ENCODE results near the gene DHX35.
"Not testable (repeated sequence)": the region's sequence is repeated elsewhere in the genome, so short reads cannot be mapped to it uniquely, and the experiment has no call there.

Gene DHX35

DNA sequence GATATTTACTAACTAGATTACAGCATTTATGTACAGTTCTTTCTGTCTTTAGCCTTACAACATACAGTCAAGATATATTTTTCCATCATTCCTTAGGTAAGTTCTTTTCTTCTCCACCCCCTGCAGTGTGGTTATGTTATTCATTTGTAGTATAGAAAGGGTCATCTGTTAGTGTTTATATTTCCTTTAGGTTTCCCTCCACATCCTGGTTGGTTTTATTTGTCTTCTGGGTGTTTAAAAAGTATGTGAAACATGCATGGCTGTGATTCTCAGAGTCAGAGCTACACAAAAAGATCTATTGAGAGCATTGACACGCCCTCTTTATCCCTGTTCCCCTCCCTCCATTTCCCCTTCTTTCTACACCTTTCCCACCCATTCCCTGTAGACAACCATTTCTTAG lies 20.1 kb downstream of the DHX35 start:
- no peak for DNase-seq

DNA sequence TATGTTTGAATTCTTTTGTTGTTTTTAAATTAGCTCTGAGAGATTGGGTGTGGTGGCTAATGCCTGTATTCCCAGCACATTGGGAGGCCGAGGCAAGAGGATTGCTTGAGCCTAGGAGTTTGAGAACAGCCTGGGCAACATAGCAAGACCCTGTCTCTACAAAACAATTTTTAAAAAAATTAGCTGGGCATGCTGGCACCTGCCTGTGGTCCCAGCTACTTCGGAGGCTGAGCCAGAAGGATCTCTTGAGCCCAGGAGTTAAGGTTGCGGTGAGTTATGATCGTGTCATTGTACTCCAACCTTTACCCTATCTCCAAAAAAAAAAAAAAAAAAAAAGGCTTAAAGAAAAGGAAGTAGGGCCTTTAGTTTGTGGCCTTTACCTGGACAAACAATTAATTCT lies 22.9 kb downstream of the DHX35 start:
- no peak for DNase-seq

DNA sequence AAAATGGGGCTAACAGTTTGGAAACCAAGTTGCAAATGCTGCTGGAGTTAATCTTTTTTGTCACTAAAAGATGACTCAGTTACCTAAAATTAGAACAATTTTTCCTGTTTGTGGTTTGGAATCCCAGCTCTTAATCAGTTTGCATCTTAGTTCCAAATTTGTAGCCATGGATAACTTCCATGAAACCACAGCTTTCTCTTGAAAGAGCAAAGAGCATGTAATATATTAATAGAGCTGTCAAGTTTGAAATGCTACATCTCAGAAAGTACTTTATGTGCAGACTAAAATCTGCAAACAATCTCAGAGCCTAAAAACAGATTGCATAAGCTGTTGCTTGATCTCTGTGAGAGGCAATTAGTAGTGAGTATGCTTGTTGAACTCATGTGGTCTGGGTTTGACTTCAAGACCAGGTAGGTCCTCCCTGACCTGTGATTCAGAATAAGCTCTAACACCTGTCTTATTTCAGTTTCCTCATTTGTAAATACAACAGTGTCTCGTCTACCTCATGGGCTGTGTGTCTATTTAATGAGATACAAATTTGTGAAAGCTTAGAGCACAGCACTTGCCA lies 23.5 kb downstream of the DHX35 start:
- no peak for DNase-seq

DNA sequence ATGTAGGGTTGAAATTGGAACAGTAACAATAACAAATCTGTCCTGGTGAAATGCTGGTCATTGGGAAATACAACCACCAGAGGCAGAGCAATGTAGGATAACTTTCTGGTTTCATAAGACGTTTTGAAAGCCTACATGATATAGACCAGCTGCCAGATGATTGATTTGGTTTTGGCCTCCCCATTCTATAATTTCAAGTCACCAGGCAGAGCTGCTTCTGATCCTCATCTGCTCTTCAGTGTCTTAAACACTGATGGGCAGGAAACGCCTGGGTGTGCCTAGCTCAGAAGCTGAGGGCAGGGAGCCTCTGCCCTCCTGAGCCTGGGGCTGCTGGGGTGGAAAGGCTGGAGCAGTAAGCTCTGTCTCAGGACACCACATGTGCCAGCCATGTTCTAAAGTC lies 24.5 kb downstream of the DHX35 start:
- no peak for DNase-seq

DNA sequence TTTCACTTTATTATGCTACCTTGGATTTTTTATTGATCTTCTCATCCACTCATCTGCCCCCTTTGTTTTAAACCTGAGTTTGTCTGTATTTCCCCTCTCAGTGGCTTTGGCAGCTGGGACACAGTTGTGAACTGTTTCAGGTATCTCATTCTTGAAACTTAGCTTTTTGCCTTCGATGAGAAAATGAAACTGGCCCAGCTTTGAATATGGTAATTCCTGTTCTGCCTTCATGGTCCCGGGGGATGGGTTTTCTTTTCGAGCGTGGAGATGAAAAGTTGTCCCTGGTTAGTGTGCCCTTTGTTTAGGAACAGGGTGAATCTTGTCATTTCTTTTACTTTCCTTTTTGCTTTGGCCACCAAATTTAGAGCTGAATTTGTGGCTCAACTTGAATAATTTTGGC lies 25.6 kb downstream of the DHX35 start:
- DNase-seq = no peak

DNA sequence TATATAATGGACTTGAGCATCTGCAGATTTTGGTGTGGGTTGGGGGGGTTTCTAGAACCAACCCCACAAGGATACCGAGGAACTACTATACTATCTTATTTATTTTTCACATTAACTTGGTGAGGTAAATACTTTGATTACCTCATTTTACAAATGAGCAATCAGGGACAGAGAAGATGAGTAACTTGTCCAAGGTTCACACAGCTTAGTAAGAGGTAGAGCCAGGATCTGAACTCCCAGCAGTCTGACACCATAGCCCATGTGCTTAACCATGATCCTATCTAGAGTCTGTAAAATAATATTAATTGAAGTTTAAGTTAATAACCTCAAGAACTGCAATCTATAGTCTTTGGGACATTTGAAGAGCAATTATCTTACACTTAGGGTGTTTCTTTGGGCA lies 28.6 kb downstream of the DHX35 start:
- DNase-seq = no peak

DNA sequence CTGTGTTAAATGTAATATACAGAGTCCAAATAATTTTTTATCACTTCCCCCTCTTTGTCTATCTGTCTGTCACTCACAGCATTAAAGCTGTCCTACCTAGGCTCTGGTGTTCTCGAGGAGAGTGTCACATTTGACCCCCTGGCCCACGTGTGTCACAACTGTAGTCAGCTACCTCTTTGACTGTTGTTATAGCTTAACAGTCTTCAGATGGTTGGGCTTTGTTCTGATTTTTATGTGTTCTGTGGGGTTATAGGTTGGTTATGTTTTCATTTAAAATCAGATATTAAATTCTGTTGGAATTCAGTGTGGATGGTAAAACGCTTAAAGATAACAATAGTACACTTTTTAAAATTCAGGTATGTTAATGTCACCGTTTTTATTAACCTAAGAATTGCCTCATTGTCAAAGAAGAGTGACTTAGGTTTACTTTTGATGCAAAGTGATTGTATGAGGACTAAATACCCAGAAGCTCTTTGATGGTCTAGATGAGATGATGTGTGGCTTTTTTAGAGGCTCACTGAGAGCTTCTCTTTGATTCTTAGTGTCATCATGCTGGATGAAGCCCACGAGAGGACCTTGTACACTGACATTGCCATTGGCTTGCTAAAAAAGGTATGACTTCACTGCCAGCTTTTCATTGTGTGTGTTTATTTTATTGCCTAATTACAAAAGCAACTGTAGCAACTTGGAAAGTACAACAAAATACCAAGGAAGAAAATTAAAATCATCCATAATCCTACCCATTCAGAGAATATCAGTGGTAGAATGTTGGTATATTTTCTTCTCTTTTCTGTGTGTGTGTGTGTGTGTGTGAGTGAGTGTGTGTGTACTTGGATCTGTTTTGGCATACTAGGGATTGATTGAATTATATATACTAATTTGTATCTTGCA lies 29.9 kb downstream of the DHX35 start:
- DNase-seq = no peak

DNA sequence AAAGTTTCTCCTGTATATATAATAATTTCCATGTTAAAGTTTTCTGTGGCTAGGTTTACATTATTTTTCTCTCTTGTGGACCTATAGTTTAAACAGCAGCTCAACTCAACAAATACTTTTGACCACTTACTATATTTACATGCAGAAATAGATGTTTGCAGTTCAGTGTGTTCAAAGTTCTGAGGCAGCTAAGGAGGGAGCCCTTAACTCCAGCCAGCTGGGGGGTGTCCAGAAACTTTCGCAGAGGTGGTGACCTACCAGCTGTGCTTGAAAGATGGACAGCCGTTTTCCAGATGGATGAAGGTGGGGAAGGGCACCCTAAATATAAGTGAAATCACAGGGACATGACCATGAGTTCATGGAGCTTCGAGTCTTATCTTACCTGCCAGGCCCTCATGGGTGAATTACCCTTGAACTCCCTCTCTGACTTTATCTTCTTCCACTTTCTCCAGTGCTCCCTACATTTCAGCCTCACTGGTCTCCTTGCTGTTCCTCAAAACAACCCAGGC lies 33.4 kb downstream of the DHX35 start:
- DNase-seq = no peak

DNA sequence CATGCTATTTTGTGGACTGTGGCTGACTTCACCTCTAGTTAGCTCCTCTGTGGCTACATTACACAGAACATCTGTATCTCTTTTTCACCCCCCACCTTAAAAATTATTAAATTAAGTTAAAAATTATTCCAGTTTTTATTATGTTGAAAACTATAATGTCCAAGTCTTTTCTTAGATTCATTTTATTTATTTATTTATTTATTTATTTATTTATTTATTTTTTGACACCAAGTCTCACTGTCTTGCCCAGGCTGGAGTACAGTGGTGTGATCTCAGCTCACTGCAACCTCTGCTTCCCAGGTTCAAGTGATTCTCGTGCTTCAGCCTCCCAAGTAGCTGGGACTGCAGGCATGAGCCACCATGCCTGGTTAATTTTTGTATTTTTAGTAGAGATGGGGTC lies 34.7 kb downstream of the DHX35 start:
- DNase-seq = not testable (repeated sequence)

DNA sequence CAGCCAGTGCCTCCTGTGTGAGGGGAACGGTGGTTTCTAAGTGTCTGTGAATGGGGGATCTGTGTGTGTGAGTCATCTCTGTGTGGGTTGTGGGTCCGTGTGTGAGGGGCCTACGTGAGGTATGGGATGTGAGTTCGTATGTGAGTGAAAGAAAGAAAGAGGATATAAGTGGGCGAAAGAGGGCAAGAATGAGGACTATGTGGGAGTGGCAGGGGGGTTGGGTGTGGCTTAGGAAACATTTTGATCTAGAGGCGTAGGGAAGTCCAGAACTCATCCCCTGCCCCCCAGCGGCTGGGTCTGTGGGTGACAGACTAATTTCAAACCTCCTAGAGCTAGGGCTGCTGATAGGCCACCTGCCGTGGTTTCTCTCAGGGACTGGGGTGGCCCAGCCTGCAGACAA lies 35.5 kb downstream of the DHX35 start:
- DNase-seq = no peak

DNA sequence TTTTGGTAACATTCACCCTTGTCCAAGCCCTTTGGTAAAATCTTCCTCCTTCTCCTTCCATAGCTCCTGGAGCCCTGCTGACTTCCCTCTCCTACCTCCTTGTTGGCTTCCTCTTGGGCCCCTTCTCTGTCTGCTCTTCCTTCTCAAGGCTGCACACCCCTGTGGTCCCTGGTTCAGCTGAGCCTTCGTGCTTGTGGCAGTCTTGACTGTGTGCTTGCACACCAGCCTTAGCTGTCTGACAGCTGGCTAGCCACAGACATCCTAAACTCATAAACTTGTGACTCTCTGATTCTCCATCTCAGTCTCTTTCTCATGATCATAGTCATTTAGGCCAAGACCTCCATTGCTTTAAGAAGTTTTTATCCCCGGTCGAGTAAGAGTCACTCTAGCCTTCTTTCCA lies 37.1 kb downstream of the DHX35 start:
- no peak for DNase-seq

DNA sequence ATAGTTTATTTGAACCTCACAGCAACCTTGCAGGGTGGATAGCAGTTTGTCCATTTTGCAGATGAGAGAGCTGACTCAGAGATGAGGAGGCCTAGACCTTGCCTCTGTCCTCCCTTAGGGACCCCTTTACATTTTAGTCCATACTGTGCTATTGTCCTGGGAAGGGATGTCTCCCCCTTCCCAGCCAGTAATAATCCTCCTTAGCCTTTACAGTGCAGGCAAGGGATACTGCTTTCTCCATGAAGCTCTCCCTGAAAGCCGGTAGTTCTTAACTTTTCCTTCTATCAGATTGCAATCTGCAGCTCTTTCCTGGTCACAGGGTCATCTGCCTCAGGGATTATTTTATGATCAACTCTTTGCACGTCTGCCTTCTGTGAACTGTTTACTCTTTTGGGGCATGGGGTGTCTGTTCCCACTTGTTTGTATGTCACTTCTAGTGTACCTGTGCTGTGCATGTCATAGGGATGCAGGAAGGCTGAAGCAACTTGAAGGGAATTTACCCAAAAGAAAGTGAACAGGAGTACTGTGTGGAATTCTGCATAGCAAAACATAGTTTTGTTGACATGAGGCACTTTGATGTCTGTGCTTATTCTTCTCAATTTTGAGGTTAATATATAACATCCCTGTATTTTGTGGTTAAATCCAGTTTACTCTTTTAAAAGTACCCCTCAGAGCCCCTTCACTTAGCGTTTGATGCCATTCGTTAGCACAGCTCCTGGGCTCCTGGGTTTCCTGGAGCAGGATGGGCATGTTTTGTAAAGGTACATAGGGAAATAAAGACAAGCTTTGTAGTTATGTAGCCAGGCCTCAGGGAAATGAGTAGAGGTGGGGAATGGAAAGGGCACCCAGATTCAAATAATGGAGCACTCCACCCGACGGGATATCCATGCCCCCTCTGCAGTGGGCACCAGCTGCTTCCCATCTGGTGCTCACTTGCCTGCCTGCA lies 38.1 kb downstream of the DHX35 start:
- no peak for DNase-seq

DNA sequence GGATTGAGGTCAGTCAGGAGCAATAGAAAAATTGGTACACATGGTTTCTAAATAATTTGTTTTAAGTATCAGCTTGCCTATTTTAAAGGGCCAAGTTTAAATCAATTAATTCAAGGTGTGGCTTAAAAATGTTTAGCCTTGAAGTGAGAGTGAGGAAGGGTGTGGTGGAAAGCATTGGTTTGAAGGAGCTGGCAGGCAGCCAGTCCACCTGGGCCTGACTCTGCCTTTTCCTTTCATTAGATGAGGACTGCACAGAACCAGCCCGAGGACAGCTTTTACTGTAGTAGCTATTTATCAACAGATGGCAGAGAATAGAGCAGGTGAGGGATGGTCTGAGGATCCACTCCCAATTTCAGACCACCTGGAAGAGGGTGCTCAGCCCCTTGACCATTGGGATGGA lies 42.4 kb downstream of the DHX35 start:
- DNase-seq = no peak

DNA sequence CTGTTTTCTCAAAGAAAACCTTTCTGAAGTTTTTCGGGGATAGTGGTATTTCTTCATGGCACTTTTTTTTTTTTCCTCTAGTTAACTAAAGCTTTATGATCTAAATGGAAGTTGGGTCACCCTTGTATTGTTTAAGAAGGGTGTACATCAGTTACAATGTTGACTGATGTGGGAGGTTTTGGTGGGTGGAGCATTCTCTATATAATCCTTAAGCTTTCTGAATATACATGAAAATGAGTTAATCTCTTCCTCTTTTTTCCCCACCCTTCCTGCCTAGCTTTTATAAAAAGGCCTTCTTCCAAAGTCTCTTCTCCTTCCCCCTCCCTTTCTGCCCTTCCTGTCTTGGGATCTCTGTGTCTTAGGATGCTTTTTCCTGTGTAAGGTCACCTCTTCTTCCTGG lies 47.2 kb downstream of the DHX35 start:
- DNase-seq = no peak

DNA sequence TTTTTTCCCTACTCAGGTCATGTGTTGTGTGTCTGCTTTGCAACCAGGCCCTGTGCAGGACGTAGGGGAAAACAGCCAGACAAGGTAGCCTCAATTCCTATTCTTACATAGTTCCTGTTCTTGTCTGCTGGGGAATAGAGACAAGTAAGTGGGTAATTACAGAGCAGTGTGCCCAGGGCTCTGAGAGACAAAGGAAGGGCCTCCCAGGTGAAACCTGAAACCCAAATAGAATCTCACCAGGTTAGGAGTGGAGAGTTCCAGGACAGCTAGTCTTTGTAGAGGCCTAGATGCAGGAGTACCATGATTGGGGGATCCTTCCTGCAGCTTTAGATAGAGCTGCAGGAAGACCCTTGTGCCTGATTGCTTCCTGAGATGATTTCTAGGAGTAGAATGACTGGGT lies 48.4 kb downstream of the DHX35 start:
- DNase-seq = no peak

DNA sequence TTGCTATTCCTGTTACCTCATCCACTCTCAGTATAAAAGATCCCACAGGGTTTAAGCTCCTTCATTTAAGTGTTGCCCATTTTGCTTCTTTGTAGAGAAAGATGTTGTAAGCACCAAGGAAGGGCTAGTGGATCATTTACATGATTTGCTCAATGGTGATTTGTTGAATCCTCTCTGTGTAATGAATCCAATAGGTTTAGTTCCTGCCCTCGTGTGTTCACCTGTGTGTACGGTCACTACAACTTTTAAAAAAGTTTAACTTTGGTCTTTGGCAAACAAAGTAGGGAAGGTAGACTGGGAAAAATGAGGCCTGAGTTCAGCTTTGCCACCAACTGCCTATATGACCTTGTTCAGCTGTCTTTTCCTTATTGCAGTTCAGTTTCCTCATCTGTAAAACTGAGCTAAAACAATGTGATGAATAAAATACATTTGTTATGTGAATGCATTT lies 51.5 kb downstream of the DHX35 start:
- no peak for DNase-seq

DNA sequence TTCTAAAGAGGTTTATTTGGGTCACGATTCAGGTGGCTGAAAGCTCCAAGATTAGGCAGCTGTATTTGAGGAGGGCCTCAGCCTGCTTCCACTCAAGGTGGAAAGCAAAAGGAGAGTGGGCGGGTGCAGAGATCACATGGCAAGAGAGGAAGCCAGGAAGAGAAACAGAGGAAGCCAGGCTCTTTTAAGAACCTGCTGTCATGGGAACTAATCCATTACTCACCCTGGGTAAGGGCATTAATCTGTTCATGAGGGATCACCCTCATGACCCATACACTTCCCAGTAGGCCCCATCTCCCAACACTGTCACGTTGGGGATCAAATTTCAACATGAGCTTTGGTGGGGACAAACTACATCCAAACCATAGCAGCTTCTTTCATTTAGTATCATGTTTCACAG lies 53.9 kb downstream of the DHX35 start:
- no peak for DNase-seq

DNA sequence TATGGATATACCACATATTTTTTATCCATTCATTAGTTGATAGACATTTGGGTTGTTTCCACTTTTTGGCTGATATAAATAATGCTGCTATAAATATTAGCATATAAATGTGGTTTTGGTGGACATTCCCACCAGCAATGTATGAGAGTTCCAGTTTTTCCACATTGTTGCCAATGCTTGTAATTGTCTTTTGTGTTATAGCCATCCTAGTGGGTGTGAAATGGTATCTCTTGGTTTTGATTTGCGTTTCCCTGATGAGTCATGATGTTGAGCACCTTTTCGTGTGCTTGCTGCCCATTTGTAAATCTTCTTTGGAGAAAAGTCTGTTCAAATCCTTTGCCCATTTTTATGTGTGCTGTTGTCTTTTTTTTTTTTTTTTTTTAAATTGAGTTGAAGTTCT lies 54.4 kb downstream of the DHX35 start:
- DNase-seq = no peak

DNA sequence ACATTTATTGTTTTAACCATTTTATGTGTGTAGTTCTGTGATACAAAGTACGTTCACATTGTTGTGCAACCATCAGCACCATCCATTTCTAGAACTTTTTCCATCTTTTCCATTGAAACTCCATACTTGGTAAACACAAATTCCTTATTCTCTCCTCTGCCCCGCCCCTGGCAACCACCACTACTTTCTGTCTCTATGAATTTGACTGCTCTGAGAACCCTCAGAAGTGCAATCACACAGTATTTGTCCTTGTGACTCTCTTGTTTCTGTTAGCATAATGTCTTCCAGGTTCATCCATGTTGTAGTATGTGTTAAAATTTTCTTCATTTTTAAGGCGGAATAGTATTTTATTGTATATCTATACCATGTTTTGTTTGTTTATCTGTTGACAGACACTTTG lies 56.9 kb downstream of the DHX35 start:
- DNase-seq = no peak

DNA sequence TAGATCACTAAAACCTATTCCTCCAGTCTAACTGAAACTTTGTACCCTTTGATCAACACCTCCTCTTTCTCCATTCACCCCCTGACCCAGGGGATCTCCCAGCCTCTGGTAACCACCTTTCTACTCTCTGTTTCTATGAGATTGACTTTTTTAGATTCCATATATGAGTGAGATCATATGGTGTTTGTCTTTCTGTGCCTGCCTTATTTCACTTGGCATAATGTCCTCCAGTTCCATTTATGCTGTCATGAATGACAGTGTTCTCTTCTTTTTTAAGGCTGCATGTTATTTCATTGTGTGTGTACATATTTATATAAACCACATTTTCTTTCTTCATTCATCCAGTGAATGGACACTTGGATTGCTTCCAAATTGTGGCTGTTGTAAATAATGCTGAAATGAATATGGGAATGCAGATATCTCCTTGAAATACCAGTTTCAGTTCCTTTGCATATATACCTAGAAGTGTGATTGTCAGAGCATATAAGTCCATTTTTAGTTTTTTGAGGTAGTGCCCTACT lies 57.7 kb downstream of the DHX35 start:
- no peak for DNase-seq

DNA sequence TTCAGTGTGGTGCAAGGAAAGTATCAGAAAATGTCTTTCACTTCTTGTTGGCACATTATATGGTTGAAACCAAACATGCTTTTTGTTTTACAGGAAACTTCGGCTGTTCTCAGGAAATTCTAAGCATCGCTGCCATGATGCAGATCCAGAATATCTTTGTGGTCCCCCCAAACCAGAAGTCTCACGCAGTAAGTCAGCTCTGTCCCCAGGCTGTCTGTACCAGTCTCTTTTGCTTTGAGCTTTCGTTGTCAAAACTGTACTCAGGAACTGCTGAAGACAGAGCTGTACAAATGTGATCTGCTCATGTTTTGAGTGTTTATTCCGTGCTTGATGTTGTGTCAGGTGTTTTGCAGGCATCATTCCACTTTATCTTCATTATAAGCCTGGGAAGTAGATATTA lies 59.6 kb downstream of the DHX35 start:
- DNase-seq = no peak

DNA sequence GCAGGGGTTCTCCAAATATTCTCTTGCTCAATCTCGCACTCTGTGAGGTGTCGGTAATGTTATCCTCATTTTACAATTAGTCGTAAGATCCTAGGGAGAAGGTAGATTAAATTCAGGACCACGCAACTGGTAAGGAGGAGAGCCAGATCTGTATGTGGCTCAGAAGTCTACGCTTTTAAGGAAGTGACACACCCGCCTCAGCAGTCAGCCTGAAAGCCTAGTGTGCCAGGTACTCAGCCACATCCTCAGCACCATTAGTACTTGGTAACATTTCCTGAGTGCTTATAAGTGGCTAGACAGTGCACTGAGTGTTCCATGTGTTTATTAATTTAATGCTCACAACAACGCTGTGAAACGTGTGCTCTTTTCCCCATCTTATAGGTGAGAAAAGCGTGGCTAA lies 63.7 kb downstream of the DHX35 start:
- DNase-seq = no peak

DNA sequence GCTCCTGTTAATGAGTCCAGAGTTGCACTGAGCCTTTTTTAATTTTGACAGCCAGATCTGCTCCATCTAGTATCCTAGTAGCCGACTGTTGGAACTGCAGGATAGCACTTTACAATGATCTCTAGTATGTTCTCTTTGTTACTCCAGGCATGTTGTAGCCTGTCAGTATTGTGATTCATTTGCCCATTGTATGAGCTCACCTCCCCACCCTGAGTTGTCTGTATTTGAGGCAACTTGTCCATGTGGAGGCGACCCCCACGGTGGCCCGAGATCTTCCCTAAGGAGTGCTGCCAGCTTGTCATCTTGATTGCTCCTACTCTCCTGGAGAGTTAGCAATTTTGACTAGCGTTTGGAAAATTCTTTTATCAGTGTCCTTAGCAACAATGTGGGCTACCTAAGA lies 67.2 kb downstream of the DHX35 start:
- DNase-seq = no peak
